Testis (tissue), 3 donors: ENCODE results near the gene RARS2. TPM values are rescaled to one million over a fixed set of nuclear protein-coding genes. Genes with fewer than 3 reads are reported as not detected.

Experiments
- DNase-seq: peaks from one replicate; pipeline ENCODE4 v3.0.0-alpha.2; 2019
- H3K27ac ChIP-seq, 2 donors: fragments of 200-600 bp; sonication (generic); one replicate each; pipeline ENCODE4 v1.5.1; 2019
- H3K27me3 ChIP-seq: fragments of 200-600 bp; sonication (generic); one replicate; pipeline ENCODE4 v1.5.1; 2019
- H3K36me3 ChIP-seq: fragments of 200-600 bp; sonication (generic); one replicate; pipeline ENCODE4 v1.5.1; 2017; ENCODE audit warnings: low read depth; ENCODE audit errors: missing control alignments
- H3K4me1 ChIP-seq: fragments of 200-600 bp; sonication (generic); one replicate; pipeline ENCODE4 v1.5.1; 2019
- H3K4me3 ChIP-seq, 2 donors: fragments of 200-600 bp; sonication (generic); one replicate each; pipeline ENCODE4 v1.5.1; 2017 to 2019
- H3K9me3 ChIP-seq: fragments of 200-600 bp; sonication (generic); one replicate; pipeline ENCODE4 v1.5.1; 2017
- POLR2A ChIP-seq: fragments of 450-650 bp; IDR thresholded peaks from one replicate; pipeline ENCODE4 v1.6.1; 2017; ENCODE audit warnings: antibody characterized with exemption, mild to moderate bottlenecking, moderate library complexity
- WGBS, 2 donors: methylation state at CpG; one replicate each; pipeline ENCODE4 v1.1.5; 2018; 5-methylcytosine and 5-hydroxymethylcytosine counted together
- intact Hi-C: fragments of 100-400 bp; cut with DNase I; formaldehyde crosslinking; loops from one replicate; pipeline ENCODE4 v1.15.1; 2023; ENCODE audit warnings: low total_unique reads
- polyA plus RNA-seq: library from polyadenylated mRNA; stranded (reverse); fragments of 350-450 nt; fragmentation: Illumina TruSeq; extraction: RNeasy Lipid Tissue Mini Kit (QIAGEN cat#74804); gene quantifications from one replicate; pipeline ENCODE4 v1.2.3, GENCODE V29; 2014; ENCODE audit warnings: low read depth, low replicate concordance; ENCODE audit not compliant: insufficient read depth
- total RNA-seq, 2 donors: library from RNA; depleted of rRNA; stranded (reverse); fragments of >200 nt; gene quantifications; one replicate each; pipeline ENCODE4 v1.2.3, GENCODE V29; 2016
- TF ChIP-seq, protein P1 (sequence below), 3 experiments: fragments of 450-650 bp in 2 of 3; fragments of 200-600 bp in 1 of 3; sonication (generic) in 1 of 3; IDR thresholded peaks; one replicate each; pipeline ENCODE4 v1.5.1; 2016 to 2019; ENCODE audit warnings: antibody characterized with exemption in 3 of 3, mild to moderate bottlenecking in 2 of 3, moderate library complexity in 1 of 3

Gene RARS2
- total and polyA plus RNA-seq, 3 donors from 2014 or later = 33.1 to 50.9 (median 35.7) TPM

DNA sequence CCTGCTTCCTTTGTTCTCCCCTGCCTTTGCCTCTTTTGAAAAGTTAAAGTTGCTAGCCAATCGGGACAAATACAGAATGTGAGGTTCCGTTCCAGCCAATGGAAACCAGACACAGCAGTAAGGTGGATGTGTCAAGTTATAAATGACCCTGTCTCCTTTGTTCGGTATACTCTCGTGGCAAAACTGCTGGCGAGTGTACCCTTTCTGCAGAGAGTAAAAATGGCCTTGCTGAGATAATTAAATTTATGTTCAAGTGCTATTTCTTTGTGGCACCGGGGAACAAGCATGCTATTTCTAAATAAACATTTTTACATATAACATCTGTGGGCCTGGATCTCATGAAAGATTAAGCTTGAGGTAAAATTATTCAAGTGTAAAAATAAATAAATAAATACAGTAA, 50.2 kb downstream of the RARS2 start:
- Histone ChIP-seq H3K36me3 (no peaks in the 10 kb centered on the region), H3K4me1 (no peaks in the 10 kb centered on the region), H3K9me3 (no peaks in the 10 kb centered on the region), H3K4me3 (no peak overlapping the region), H3K27me3 (no peaks in the 10 kb centered on the region), H3K27ac (no peak overlapping the region)
- WGBS, 2 donors = 89 to 90% methylated on average over 6 of the region's 6 CpGs
- intact Hi-C loops = no loop called here
- no peak for DNase-seq
- TF ChIP-seq, protein P1, sequence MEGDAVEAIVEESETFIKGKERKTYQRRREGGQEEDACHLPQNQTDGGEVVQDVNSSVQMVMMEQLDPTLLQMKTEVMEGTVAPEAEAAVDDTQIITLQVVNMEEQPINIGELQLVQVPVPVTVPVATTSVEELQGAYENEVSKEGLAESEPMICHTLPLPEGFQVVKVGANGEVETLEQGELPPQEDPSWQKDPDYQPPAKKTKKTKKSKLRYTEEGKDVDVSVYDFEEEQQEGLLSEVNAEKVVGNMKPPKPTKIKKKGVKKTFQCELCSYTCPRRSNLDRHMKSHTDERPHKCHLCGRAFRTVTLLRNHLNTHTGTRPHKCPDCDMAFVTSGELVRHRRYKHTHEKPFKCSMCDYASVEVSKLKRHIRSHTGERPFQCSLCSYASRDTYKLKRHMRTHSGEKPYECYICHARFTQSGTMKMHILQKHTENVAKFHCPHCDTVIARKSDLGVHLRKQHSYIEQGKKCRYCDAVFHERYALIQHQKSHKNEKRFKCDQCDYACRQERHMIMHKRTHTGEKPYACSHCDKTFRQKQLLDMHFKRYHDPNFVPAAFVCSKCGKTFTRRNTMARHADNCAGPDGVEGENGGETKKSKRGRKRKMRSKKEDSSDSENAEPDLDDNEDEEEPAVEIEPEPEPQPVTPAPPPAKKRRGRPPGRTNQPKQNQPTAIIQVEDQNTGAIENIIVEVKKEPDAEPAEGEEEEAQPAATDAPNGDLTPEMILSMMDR (IDR thresholded peaks at IDR 0.05) = no peak
- TF ChIP-seq POLR2A = no peak

DNA sequence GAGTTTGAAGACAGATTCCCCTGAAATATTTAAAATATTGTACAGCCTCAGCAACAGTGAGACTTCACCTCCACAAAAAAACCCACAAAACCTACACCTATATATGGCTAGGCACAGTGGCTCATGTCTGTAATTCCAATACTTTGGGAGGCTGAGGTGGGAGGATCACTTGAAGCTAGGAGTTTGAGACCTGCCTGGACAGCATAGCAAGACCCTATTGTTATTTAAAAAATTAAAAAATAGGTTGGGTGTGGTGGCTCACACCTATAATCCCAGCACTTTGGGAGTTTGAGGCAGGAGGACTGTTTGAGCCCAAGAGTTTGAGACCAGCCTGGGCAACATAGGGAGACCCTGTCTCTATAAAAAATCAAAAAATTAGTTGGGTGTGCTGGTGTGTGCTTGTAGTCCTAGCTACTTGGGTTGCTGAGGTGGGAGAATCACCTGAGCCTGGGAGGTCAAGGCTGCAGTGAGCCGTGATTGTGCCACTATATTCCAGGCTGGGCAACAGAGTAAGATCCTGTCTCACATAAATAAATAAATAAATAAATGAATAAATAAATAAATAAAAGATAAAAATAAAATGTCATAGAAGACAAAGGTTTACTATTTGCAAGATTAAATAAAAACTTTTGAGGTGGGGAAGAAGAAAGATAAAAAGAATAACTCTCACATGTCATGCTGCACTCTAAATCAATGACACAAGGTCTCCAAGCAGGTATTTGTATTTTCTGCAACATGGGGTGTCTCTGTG, 51.1 kb downstream of the RARS2 start:
- Histone ChIP-seq H3K4me3 (no peak overlapping the region), H3K4me1 (no peaks in the 10 kb centered on the region), H3K27me3 (no peaks in the 10 kb centered on the region), H3K36me3 (no peaks in the 10 kb centered on the region), H3K9me3 (no peaks in the 10 kb centered on the region), H3K27ac (no peak overlapping the region)
- DNase-seq = no peak
- no peak for TF ChIP-seq POLR2A
- TF ChIP-seq, protein P1 (IDR thresholded peaks at IDR 0.05) = no peak
- WGBS, 2 donors = 90 to 96% methylated on average over 1 of the region's 1 CpG
- intact Hi-C loops = no loop called here

DNA sequence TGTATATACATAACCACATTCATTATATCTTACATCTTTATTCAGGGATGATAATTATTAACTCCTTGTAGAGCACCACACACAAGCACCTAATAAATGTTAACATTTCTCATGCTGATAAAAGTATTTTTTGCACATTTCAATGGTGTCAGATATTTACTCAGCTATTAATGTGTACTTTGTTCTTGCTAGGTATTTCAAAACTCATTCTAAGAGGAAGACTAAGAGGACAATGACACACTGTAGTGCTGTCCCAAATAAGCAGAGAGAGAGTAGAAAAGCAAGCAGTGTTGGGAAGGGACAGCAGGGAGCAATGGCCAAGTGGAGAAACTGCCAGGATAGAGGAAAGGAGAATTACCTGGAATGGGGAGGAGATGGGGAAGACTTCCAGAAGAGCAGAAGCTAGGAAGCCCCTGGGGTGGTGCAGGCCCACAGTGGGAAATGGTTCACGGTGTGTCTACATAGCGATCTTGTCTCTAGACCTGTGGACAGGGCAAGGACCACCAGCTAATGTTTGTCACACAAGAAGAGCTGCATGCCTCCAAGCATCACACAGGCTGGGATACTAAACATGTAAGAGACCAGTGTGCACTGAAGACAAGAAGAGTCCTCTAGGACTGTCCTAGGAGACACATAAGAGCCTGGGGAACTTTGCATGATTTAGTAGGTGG, 55.3 kb downstream of the RARS2 start:
- TF ChIP-seq, protein P1 (IDR thresholded peaks at IDR 0.05) = no peak
- TF ChIP-seq POLR2A = no peak
- intact Hi-C loops = no loop called here
- WGBS, 2 donors = 95 to 100% methylated on average over 2 of the region's 2 CpGs
- H3K4me3 ChIP-seq = no peak overlapping the region
- H3K9me3 ChIP-seq = no peaks in the 10 kb centered on the region
- no peaks in the 10 kb centered on the region for H3K27me3 ChIP-seq
- no peak overlapping the region for H3K27ac ChIP-seq
- no peaks in the 10 kb centered on the region for H3K36me3 ChIP-seq
- DNase-seq = no peak
- no peaks in the 10 kb centered on the region for H3K4me1 ChIP-seq

DNA sequence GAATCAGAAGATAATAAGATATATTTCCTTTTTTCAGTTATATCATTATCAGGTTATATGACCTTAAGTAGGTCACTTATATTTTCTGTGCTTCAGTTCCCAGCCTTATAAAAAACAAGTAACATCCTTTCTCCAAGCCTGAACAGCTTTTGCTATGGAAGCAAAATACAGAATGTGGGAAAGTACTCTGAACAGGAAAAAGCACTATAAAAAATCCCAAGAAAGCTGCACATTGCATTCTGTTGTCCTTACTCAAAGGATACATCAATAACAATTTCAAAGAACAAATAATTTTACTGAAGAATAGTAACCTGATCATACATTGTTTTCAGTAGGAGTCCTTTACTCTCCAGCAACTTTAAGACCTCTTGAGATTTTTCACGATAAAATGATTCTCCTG, 60.6 kb downstream of the RARS2 start:
- no peaks in the 10 kb centered on the region for H3K36me3 ChIP-seq
- DNase-seq = no peak
- WGBS, 2 donors = 76 to 80% methylated on average over 1 of the region's 1 CpG
- H3K4me1 ChIP-seq = no peaks in the 10 kb centered on the region
- H3K9me3 ChIP-seq = no peaks in the 10 kb centered on the region
- H3K27me3 ChIP-seq = no peaks in the 10 kb centered on the region
- no peak overlapping the region for H3K4me3 ChIP-seq
- H3K27ac ChIP-seq = no peak overlapping the region
- no peak for TF ChIP-seq POLR2A
- TF ChIP-seq, protein P1 (IDR thresholded peaks at IDR 0.05) = no peak
- intact Hi-C loops = no loop called here
